ENCODE measurements around the gene SEC14L3. TPM values are rescaled to one million over a fixed set of nuclear protein-coding genes. Genes with fewer than 3 reads are reported as not detected.
A peak's percentile ranks its signal among the peaks of the same experiment; 100 is the strongest.

The SEC14L3 gene
- polyA plus RNA-seq, 1 of the 3 experiments (the other 2 are of a cell fraction): not detected

GRCh38 chr22:30424534-30425326, 47.1 kb downstream of the SEC14L3 start:
- Histone ChIP-seq H3K4me2 (peak overlapping the region; percentile 97), H3K9ac (peak overlapping the region; percentile 74), H3K9me2 (no peaks in the 10 kb centered on the region), H3K27me3 (ENCODE audit: insufficient read depth) (no peaks in the 10 kb centered on the region), H3K9me3 (no peaks in the 10 kb centered on the region), H4K20me1 (ENCODE audit: insufficient read depth) (no peaks in the 10 kb centered on the region), H3F3A (replicated peaks; ENCODE audit: insufficient read depth) (peaks cover 48% of the 10 kb centered on the region), H3K79me2 (ENCODE audit: insufficient read depth) (peaks cover 4% of the 10 kb centered on the region; the same call in 1 of the 2 replicates), H3K4me3 (ENCODE audit: low read depth in 2 of 2, low read length in 1 of 2) (peak overlapping the region; percentile 71 to 72), H3K4me1 (ENCODE audit: control insufficient read depth in 1 of 2, insufficient read depth in 2 of 2, low read depth in 1 of 2, low read length in 1 of 2) (peaks cover 38 to 46% of the 10 kb centered on the region in 2 experiments), H3K27ac (ENCODE audit: low read depth in 2 of 2, low read length in 1 of 2) (peak overlapping the region; percentile 97 to 99), H2AFZ (ENCODE audit: low read depth) (peak overlapping the region; percentile 69; the same call in 1 of the 2 replicates), H3K36me3 (replicated peaks in 1 of 2; ENCODE audit: control insufficient read depth in 1 of 2, insufficient read depth in 2 of 2, low read length in 1 of 2) (peaks cover 0 to 5% of the 10 kb centered on the region in 2 experiments)
- no peak for DNase-seq
- ChIA-PET POLR2A (interaction anchor here (0.7 to 2.0 kb wide), 6 partner anchors 9 to 167 kb away, joined by 3 to 19 read pairs (median 4); partner anchors contain the start of genes CCDC157, PES1, SEC14L2 and SF3A1), CTCF (interaction anchor here (0.7 to 3.7 kb wide), 13 partner anchors 11 to 182 kb away, joined by 3 to 20 read pairs (median 4); partner anchors contain the start of genes RNF215, SEC14L2 and TCN2)
- no peak for TF ChIP-seq USF2 (IDR thresholded peaks at IDR 0.05; ENCODE audit: borderline replicate concordance, low read depth, low read length)
- no peak for TF ChIP-seq SMC3 (IDR thresholded peaks at IDR 0.05; ENCODE audit: low read depth, low read length)
- no peak for TF ChIP-seq NFIC (IDR thresholded peaks at IDR 0.05; ENCODE audit: borderline replicate concordance)
- TF ChIP-seq POLR2AphosphoS5 (IDR thresholded peaks at IDR 0.05; ENCODE audit: low read depth, low read length): no peak
- no peak for TF ChIP-seq FOXM1 (IDR thresholded peaks at IDR 0.05; ENCODE audit: low read depth)
- no peak for TF ChIP-seq SIN3A (IDR thresholded peaks at IDR 0.05; ENCODE audit: borderline replicate concordance, low read depth, low read length)
- no peak for TF ChIP-seq TCF12 (IDR thresholded peaks at IDR 0.05)
- TF ChIP-seq GATA2 (CRISPR knock-in tag; IDR thresholded peaks at IDR 0.05): no peak
- no peak for TF ChIP-seq MEF2A (IDR thresholded peaks at IDR 0.05; ENCODE audit: borderline replicate concordance, low read depth)
- no peak for TF ChIP-seq CTCF (IDR thresholded peaks at IDR 0.05)
- TF ChIP-seq ELF1 (IDR thresholded peaks at IDR 0.05): no peak
- no peak for TF ChIP-seq GABPA (IDR thresholded peaks at IDR 0.05; ENCODE audit: low read depth)
- no peak for TF ChIP-seq RAD21 (IDR thresholded peaks at IDR 0.05; ENCODE audit: low read length)
- no peak for TF ChIP-seq PBX3 (IDR thresholded peaks at IDR 0.05)
- TF ChIP-seq IRF3 (IDR thresholded peaks at IDR 0.05; ENCODE audit: low read depth, low read length): no peak
- 65% methylated on average over 16 of the region's 20 CpGs for WGBS (ENCODE audit: low lambda C conversion rate)

Measured in SK-N-SH (cell line).